ENCODE measurements around the gene CACNG6.

DNA sequence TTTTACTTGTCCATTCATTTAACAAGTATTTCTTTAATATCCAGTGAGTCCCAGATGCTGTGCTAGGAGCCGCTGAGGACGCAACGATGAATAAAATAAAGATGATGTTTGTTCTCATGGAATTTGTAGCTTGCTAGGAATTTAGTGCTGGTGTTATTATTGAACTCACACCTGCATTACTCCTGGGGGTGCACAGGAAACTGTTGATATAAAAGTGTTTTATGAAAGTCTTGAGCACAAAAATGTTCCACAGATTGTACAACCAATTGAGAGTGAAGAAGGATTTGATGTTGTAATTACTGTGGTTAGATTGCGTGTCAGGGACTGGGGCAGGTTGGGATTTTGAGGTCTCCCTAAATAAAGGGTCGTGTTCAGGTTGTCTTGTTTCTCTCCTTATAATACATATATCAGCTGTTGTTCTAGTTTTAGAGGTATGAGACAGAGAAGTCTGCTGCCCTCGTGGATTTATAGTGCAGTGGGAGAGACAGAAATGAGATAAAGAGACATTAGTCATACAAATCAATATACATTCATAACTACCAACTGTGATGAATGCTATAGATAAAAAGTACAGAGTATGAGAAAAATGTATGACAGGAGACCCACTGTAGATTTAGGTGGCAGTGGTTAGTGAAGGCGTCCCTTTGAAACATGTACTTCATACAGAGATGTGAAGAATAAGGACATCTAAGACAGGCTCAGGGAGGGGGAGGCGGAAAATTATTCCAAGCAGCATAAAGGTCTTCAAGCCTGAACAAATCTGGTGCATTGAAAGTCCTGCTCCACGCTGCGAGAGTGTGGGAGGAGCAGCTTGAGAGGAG lies 11.3 kb downstream of the CACNG6 start:
- TF ChIP-seq, protein P1, sequence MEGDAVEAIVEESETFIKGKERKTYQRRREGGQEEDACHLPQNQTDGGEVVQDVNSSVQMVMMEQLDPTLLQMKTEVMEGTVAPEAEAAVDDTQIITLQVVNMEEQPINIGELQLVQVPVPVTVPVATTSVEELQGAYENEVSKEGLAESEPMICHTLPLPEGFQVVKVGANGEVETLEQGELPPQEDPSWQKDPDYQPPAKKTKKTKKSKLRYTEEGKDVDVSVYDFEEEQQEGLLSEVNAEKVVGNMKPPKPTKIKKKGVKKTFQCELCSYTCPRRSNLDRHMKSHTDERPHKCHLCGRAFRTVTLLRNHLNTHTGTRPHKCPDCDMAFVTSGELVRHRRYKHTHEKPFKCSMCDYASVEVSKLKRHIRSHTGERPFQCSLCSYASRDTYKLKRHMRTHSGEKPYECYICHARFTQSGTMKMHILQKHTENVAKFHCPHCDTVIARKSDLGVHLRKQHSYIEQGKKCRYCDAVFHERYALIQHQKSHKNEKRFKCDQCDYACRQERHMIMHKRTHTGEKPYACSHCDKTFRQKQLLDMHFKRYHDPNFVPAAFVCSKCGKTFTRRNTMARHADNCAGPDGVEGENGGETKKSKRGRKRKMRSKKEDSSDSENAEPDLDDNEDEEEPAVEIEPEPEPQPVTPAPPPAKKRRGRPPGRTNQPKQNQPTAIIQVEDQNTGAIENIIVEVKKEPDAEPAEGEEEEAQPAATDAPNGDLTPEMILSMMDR (IDR thresholded peaks at IDR 0.05), result no peak
- no peak for TF ChIP-seq ZFX (IDR thresholded peaks at IDR 0.05; ENCODE audit: borderline replicate concordance)

All from 22Rv1 (cell line).